Smooth muscle cell of trachea (primary cell): ENCODE results near the gene GAS6. TPM values are rescaled to one million over a fixed set of nuclear protein-coding genes. Genes with fewer than 3 reads are reported as not detected.

Experiments
- total RNA-seq: library from RNA; depleted of rRNA; stranded (reverse); fragments of >200 nt; gene quantifications from 2 replicates; pipeline ENCODE4 v1.2.1, GENCODE V29; 2014

GAS6 gene
- 90.5 and 151 TPM in 2 replicates for total RNA-seq

DNA sequence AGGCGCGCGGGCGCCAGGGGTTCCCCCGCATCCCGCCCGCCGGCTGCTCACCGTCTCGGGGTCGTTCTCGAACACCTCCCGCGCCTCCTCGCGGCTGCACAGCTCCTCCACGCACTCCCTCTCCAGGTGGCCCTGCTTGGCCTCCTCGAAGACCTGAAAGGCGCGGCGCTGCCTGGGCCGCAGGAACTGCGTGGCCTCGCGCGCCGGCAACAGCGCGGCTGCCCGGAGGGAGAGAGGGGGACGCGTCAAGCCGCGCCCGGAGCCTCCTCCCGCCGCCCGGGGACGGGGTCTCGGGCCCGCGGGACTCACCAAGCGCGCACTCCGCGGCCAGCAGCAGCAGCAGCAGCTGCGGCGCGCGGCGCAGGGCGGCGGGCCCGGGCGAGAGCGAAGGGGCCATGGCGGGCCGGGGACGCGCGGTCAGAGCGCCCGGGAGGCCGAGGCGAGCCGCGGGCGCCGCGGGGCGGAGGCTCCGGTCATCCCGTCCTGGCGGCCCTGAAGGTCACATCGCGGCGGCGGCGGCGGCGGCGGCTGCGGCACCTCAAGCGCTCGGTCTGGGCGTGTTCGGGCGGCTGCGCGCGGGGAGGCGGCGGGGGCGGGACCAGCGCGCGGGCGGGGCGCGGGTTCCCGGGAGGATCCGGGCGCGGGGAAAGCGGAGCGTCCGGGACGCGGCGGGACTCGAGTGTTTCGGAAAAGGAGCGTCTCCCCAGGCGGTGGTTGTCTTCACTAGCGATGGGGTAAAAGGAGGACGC is at the start of gene GAS6:
Gene GAS6 (minus strand): TSS at position 553 of the 749 bp plus-strand sequence. CDS start 156 bp downstream, at position 397.

Other genes with a start within 250 kb of the GAS6 start
- 0.17 TPM in 1 of 2 replicates, not detected in the other for gene ATP4B, start 205.9 kb downstream of the GAS6 start, total RNA-seq
- 0.15 TPM in 1 of 2 replicates, not detected in the other for gene GRK1, start 196.9 kb downstream of the GAS6 start, total RNA-seq
- 0.50 and 1.3 TPM in 2 replicates for gene TMEM255B, start 104.8 kb downstream of the GAS6 start, total RNA-seq
- gene C13orf46, start 110.0 kb upstream of the GAS6 start, total RNA-seq: 0.50 and 0.58 TPM in 2 replicates